DMS79 (cell line): ENCODE data around the gene CD44.
A peak's percentile ranks its signal among the peaks of the same experiment; 100 is the strongest.

ENCODE experiments used
- DNase-seq: peaks from one replicate; lab custom pipeline; 2025; lab: John Stamatoyannopoulos, UW

The CD44 gene

DNA sequence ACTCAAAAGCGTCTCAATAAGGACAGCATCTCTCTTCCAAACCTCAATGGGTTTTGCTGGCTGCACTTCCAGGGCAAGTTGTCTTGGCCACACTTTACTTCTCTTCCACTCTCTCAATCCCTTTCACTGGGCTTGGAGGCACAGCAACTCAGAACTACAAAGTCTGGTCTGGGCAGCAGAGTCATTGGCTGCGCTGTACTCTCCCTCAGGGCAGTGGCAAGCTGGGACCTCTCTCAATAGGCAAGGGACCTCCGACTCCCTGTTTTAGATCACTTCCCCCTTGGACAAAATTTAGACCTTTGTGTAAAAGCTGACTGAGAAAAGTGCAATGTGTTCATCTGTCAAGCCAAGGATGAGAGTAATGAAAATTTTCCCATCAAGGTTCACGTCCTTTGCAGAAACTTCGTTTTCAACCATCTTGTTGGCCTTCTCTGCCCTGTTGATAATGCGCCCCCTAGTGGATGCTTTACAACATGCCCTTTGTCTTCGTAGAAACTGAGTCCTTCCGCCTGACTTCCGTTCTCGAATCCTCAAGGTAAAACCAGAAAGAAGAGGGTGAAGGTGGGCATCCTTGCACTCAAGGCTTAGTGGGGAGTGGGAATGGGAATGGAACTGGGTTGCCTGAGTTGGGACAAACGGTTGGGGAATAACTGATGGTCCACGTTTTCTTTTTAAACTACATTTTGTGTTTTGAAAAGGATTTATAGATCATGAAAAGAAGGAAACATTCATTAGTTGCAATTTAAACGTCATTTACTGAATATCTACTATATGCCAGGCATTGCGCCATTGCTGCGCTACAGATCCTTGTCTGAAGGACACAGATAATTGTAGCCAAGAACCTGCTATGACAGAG, 99.1 kb downstream of the CD44 start:
- peak; percentile 7 for DNase-seq

DNA sequence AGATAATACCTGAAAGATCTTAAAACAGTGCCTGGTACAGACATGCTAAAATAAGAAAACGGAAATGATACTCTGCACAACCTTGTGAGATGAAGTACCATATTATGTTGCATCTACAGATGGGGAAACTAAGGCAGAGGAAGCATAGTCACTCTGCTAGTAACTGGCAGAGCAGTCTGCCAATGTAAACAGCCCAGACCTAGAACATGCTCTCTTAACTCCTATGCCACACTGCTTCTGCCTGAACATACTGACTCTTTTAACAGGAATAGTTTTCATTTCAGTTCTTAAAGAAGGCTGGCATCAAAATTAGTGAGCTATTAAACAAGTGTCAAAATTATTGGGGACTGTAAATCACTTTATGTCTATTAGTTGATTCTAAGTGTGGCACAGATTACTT, 99.9 kb downstream of the CD44 start:
- no peak for DNase-seq

DNA sequence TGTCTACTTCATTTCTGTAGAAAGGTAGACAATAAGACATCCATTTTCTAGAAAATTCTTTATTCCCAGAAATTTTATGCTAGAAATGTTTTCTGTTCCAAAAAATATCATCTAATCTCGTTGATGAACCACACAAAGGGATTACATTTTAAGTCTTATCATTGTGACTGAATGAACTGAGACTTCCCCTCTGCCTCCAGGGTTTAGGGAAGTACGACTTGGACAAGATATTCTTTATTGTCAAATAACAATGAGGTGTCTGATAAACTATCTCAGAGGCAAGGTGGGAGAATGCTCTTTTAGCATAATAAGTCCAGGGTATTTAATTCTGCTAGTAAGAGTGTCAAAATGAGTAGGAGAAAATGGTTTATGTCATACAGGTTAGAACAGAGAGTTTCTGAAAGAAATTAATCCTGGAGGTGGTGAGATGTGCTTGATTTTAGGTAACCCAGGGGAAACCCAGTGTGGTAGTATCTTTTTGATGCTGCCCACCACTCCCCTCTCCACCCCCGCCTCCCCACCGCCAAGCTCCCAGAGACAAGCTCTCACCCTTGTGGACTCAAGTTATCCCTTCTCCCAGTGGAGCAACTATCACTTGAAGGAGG, 100.6 kb downstream of the CD44 start:
- no peak for DNase-seq

DNA sequence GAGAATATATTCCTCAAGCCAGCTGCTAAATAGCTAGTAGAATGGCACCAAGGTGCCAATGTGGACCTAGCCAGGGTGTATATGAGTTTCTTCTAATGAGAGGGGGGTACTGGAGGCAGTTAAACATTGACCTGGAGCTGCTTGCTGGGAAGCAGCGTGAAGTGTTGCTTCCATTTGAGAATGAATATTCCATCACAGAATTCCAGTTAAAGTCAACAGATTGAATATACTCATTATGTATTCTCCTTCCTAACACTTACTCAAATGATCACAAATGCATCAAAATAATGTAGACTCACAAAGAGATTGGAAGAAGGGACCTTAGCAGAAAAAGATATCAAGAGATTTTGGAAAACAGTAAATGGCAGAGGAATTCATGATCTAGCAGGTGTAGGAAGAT, 102.1 kb downstream of the CD44 start:
- DNase-seq, result no peak

DNA sequence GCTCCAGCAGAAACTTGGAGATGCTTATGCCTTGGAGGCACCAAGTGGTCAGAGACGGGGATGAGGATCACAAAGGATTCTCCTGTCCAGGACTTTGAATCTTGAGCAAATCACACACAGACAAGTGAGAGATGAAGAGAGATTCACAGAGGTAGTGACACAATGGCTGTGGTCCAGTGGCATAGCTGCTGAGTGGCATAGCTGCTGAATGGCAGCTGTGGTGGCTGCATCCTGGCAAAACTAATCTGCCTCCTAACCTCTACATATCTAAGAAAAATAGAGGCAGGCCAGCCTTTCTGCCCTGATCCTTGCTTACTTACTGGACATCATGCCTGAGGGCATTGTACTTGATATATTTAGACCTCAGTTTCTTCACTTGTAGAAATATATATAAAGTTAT, 102.6 kb downstream of the CD44 start:
- no peak for DNase-seq

DNA sequence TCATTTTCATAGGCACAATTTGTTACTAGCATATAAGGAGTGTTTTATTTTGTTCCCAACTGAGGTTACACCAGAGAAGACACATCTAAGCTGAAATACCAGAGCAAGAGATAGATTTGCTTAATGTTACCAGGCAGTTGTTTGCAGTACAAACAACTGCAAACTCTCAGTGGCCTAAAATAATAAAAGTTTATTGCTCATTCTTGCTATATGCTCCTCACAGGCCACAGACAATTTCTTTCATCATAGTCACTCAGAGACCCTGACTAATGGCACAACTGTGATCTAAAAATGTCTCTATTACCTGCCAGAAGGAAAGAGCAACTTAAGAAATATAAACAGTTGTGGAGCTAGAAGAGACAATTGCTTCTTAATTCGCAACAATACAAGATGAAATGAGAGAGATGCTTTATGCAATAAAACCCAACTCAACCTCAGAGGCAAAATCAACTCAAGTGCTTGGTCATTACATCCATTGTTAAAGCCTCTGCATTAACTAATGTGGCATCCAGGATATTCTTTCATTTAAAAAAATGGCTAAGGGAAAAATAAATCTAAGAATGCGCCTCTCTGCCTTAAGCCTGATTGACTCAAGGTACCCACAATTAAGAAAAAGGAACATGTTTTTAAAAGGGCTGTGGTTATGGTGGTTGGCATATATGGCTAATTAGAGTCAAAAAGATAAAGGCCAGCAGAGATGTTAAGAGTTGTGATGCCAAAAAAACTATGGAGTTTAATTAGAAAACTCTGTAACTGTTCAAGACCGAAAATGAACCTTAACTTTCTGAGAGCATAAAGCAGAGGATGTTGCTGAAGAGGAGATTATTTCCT, 103.7 kb downstream of the CD44 start:
- no peak for DNase-seq

DNA sequence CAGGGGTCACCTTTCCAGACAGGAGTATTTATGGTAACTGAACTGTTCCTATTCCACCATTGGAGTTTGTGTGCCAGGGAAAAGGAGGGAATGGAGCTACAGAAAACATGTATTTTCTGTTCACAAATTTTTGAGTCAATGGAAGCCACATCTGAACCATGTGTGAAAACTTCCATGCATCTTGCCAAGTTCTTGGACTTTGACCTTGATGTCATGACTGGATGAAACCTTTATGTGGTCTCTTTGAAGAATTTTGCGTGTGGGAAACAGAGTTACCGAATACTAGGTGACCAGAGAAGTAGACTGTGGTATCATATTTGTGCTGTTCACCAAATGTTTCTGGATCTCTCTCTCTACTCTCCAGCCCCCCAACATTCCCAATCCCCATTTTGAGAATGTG, 104.8 kb downstream of the CD44 start:
- no peak for DNase-seq

DNA sequence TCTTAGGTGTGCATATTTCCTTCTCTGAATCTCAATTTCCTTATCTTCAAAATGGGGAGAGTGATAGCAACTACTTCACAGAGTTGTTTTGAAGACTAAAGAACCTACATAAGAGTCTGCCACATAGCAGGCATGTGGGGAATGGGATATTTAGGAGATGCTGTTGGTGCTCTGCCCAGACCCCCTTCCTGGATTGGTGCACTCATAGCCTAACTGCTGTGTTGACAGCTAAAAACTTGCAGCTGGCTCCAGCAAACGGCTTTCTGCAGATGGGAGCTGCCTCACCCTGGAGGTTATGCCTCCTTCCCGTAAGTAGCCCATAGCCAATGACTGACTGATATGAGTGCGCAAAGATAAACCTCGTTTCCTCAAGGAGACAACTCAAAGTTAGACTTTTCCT, 106.1 kb downstream of the CD44 start:
- no peak for DNase-seq

DNA sequence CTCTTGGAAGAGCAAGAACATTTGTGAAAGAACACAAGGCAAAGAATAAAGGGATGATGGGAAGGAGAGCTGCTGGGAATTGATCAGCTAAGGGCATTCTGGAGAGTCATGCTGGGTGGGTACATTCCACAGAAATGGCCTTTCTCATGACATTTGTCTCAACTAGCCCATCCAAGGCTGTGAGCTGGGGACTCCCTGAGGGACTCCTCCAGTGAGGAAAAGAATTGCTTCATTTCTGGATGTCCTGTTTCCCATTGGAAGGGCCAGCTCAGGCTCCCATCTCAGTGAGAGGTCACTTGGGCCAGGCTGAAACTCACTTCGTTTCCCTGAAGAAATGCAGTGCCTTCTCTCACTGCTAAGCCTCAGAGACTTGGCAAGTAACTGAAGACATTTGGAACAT, 106.8 kb downstream of the CD44 start:
- no peak for DNase-seq

DNA sequence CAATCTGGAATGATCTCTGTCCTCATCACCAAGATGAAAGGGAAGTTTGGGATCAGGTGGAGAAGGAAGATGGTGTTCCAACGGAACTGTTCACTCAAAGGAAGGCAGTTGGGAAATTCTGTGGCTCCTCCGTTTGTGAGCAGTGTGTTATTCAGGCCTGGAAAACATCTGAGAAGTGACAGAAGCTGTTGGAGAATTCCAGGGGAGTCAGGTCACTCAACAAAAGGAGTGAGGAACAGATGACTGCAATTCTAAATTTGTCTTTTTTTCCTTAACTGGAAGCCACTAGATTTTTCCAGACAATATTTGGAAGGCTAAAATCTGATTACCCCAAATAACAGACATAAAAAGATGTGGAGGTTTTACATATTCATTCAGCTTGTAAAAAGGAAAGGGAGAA, 107.8 kb downstream of the CD44 start:
- no peak for DNase-seq

DNA sequence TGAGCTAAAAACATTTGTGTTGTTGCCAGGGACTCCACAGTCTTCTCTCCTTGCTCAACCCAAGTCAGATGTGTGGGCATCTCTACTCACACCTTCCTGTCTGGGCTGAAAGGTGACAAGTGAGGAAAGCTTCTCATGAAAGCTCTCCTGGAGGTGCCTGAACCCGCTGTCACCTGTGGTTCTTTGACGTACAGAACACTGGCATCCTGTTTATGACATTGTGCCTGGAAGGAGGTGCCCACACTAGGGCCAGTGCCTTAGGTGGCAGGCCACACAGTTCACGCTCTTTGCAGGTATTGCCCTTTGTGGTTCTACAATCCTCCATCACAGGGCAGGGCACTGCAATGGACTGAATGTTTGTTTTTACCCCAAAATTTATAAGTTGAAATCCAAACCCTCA, 108.5 kb downstream of the CD44 start:
- no peak for DNase-seq

DNA sequence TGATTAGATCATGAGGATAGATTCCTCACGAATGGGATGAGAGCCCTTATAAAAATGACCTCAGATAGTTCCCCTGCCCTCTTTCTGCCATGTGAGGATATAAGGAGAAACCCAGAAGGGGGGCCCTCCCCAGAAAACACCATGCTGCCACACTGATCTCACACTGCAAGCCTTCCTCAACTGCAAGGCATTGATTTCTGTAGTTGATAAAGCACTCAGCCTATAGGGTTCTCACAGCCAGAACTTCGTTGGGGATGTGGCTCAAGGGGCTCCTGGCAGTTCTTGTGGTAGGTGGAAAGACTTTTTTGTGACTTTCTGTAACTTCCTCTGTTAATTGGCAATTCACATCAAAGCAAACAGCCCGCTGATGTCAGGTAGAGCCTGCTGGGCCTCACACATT, 108.9 kb downstream of the CD44 start:
- no peak for DNase-seq

DNA sequence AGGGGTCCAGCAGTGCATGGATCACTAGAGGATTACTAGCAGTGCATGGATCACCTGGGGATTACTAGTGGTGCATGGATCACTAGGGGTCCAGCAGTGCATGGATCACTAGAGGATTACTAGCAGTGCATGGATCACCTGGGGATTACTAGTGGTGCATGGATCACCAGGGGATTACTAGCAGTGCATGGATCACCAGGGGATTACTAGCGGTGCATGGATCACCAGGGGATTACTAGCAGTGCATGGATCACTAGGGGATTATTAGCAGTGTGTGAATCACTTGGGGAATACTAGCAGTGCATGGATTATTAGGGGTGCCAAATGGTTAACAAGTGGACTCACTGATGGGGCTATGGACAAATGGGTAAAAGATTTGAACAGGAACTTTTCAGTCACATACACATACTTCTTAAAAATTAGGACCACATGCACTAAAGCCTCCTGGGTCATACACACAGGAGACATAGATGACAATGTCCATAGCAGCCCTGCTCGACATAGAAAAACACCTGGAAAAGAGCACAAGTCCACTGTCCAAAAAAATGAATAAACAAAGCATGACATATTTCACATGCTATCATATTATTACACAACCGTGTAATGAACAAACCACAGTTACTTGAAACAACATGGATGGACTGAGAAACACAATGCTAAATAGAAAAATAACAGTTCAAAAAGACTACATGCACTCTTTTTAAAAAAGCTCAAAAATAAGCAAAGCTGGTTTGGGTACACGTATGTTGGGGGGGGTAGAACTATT, 109.8 kb downstream of the CD44 start:
- DNase-seq, result no peak

DNA sequence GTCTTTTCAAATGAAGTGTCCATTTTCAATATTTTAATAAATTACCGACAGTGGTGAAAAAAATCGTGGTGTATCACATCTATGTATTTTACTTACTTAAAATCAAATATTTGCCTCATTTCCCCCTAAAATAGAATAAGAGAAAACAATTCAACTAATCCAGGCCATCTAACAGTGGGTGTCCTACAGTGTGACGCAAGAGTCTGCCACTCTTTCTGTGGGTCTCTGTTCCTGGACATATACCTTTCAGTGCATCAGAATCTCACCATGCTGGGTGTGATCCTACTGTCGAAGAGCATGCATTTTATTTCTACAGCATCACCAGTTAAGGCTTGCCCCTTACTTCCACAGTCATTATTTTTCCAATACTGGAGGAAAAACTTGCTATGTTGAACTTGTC, 111.2 kb downstream of the CD44 start:
- DNase-seq, result no peak

DNA sequence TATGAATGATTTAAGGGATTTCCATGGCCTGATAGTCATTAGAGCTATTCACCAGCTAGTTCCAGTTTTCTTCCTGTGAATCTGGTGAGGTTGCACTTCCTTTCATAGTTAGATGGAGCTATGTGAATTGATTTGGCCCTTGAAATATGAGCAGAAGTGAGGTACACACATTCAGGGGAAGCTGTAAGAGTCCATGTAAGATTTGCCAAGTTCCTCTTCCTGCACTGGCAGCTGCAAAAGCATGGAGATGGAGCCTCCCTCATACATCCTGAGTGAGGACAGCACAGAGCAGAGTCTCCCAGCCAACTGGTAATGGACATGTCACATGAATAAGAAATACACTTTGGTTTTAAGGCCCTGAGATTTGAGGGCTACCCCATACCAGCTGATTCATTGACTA, 111.7 kb downstream of the CD44 start:
- DNase-seq, result no peak

DNA sequence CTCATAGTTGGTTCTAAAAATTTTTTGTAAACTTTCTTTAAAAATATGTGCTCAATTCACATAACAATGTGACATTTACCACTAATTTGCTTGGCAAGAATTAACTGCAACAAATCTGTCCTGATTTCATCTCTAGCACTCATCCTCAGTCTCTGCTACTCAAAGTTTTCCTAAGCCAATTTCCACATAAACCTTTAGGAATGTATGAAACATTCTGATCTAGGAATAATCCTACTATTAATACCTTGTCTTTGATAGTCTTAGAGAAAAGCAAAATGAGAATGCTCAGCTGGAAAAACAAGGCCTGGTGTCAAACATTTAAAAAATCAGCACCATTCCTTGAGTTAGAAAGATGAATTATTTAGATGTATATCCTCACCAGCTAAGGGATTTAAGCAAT, 114.3 kb downstream of the CD44 start:
- no peak for DNase-seq

DNA sequence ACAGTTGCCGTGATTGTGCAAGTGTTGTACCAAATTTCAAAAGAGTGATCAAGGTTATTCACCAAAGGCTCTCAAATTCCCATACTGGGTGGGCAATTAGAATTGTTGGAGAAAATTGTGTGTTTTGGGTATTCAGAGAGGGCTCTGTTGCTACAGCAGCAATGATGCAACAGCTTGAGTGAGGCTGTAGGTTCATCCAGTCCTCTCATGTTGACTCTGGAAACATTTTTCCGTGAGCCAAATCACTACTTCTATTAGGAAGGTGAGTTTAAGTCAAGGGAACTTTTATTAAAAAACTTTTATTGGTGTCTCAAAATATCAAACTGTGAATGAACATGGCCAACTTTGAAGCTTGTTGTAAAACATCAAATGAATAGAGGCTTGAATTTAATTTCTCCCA, 116.5 kb downstream of the CD44 start:
- no peak for DNase-seq

DNA sequence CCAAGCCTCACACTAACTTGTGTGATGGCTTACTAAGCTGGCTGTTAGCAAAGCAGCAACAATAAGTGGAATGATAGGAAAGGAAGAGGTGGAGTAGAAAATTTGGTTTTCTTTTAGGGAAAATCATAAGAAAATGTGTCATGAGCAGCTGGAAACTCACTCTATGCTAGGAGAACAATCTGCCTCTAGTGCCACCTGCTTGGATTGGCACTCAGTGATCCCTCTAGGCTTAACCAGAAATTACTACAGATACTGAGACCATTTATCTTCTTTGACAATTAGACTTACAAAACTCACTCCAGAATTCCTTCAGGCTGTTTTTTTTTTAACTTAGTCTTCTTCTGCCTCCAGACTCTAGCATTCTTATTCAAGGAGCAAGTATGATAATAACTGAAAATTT, 117.3 kb downstream of the CD44 start:
- DNase-seq, result no peak

DNA sequence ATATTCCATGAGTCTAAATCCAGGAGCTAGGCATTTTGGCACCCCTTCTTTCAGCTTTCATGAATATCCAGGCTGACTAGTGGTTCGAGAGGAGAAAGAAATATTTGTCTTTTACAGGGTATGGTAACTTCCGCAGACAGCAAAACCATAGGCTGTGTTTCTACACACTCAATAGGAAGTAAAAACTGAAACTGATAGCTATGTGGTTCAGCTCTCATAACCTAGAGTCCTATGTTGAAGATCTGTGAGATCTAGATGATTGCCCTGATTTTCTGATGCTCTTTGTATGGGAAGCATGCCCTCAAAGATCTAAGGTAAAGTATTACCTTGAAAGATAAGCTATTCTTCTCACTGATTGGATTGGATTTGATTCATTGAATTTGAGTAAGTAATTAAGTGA, 118.3 kb downstream of the CD44 start:
- DNase-seq, result no peak

DNA sequence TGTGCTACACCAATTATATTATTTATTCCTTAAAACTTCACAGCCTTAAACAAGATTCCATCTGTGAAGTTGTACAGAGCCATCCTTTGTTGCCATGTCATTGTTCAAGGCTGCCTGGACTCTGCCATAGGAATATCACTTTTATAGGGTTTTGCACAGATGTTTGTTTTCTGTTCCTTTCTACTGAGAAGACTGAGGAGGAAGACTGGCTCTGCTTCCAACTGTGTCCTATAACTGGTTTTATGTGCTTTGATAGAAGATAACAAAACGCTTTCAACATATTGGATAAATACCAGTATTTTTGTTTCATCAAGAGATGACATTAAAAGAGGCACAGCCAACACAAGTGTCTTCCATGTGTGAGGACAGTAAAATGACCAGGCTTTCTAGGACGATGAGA, 120.6 kb downstream of the CD44 start:
- DNase-seq, result no peak

DNA sequence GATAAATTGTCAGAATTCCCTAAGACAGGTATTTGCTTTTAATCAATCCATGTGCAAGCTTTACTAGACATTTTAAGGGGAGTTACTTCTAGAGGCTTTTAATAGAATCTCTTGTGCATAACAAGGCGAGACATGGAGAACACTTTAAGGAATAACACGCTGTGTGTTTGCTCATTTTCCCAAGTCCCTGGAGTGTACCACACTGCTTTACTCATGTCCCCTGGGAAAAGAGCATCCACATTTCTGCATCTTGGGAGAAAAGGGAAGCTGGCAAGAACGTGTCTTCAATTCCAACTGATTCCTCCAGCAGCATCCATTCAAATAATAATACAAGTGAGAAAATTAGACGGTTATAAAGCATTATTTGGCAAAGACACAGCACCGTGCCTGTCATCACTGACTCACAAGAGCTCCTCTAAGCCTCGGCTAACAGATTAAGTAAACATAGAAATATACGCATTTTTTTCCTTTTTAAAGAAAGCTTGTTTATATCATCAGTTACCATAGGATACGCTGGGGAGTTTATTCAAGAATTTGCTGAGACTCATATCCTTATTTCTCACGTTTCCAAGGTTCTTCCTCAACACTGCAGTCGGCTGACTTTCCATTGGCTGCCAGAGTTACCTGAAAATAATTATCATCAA, 121.5 kb downstream of the CD44 start:
- peak; percentile 41 for DNase-seq

DNA sequence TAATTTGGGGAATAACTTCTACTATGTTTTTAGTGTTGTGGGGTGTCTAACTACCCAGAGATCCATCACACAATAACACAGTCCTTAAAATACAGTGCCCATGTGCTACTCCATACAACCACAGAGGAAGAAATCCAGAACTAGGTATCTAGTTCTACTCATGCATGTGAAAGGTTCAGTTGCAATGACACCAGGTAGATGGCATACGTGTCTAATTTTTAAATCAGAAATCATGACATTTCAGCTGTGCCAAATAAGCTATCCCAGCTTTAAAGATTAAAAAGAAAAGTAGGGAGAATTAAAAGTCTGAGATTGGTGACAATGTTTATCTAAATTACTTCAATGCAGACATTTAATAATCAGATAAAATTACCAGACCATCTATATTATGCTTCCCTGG, 122.2 kb downstream of the CD44 start:
- DNase-seq, result no peak
